GM21447 (cell line): ENCODE data around the gene RPL22.
"Not testable (repeated sequence)": the region's sequence is repeated elsewhere in the genome, so short reads cannot be mapped to it uniquely, and the experiment has no call there.

ENCODE experiments used
- ATAC-seq: cut with Tn5 transposase; IDR thresholded peaks from one replicate; pipeline ENCODE4 v1.9.1; 2021; ENCODE audit not compliant: unreplicated experiment

Gene RPL22

GRCh38 chr1:6234502-6235295 is 35.3 kb upstream of the RPL22 start:
- no peak for ATAC-seq

DNA sequence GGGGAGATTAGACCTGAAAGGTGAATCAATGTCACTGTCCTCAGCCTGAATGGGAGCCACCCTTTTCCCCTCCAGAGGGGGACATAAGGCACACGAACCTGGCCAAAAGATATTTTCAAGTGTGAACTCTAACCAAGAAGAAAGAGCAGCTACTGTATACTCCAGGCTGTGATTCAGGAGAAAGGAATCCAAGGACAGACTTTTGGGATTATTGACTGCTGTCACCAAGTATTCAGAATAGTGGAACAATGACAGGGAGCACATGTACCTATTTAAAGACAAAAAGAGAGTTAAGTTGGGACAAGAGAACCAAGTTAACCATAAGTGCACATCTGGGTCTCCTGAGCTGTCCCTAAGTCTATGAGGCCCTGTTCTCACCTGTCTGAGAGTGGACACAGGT is 34.0 kb upstream of the RPL22 start:
- ATAC-seq, result no peak

- ATAC-seq, result no peak
Observed at GRCh38 chr1:6225651-6226050, 26.3 kb upstream of the RPL22 start.

DNA sequence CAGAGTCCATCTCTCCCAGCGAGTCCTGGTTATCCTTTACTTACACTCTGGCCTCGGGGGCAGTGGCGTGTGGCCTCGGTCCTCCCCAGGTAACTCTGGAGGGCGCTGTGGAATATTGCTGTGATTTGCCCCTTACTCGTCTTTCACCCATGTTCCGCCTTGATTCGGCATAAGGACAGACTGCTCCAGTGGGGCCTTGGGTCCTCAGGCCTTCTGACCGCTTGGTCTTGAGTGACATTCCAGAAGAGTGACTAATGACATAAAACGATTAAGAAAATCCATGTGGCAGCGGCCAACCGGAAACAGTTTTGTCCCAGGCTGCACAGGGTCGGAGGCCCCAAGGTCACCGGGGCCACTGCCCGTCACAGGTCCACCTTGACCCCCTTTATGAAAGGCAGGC is 25.3 kb upstream of the RPL22 start:
- no peak for ATAC-seq

DNA sequence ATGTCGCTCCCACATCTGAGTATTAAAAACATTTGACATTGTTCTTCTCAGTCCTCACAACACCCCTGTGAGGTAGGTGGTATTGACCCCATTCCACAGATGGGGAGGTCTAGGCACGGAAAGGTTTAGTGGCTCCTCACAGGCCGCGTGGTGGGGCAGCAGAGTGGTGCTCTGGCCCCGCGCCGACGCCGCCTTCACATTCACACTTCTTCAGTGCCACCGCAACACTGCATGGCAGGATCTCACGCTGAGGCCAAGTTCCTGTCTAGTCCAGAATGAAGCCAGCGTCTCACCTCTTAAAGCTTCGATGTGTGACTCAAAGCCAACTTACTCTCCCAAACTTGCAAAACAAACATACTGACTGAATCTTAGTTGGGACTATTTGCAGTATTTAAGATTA is 24.2 kb upstream of the RPL22 start:
- ATAC-seq, result no peak

DNA sequence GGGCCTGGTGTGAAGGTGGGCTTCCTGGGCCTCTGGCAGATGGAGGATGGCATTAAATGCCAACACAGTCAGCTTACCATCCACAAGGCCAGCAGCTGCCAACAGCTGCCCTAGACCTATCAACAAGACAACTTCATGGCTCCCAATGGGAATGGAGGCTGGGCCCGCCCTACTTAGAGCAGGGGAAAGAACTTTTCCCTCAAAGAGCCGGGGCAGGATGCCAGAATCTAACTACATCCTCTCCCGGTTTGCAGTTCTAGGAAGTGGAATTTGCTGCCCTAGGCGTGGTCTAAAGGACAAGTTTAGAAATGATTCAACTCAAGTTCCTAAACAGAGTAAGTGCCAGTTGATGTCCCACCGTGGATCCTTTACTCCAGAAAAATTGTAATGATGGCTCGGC is 23.2 kb upstream of the RPL22 start:
- ATAC-seq, result no peak

GRCh38 chr1:6221210-6221784 is 21.9 kb upstream of the RPL22 start:
- ATAC-seq, result no peak

GRCh38 chr1:6220236-6220635 is 20.8 kb upstream of the RPL22 start:
- ATAC-seq, result no peak

DNA sequence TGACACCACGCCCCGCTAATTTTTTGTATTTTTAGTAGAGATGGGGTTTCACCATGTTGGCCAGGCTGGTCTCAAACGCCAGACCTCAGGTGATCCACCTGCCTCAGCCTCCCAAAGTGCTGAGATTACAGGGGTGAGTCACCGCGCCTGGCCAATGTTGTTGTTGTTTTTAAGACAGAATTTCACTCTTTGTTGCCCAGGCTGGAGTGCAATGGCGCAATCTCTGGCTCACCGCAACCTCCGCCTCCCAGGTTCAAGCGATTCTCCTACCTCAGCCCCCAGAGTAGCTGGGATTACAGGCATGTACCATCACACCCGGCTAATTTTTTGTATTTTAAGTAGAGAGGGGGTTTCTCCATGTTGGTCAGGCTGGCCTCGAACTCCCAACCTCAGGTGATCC is 20.2 kb upstream of the RPL22 start:
- not testable (repeated sequence) for ATAC-seq

GRCh38 chr1:6218375-6219164 is 19.2 kb upstream of the RPL22 start:
- ATAC-seq, result no peak

DNA sequence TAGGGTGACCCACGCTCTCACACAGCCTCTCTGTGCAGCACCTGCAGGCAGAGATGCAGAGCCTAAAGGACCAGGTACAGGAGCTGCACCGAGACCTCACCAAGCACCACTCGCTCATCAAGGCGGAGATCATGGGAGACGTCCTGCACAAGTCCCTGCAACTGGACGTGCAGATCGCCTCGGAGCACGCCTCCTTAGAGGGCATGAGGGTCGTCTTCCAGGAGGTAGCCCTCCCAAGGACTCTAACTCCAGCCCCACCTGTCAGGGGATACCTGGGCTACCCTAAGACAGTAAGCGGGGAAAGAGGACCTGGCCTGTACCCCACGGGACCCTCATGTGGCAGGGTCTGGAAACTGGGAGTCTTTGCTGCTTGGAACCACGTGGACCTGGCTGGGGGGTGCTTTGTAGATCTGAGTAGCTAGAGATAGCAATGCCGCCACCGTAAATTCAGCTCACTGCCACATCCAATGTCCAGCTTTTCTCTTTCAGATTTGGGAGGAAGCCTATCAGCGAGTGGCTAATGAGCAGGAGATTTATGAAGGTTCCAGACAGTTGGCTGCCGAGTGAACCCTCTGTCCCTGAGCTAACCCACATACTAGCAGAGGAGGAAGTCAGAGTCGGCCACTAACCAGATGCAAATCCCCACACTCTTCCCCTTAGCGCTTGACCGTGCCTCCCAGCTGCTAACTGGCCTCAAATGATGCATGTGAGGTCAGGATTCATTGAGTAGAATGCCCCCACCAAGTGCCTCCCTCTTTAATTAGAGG is 13.0 kb upstream of the RPL22 start:
- ATAC-seq, result no peak

GRCh38 chr1:6211731-6212130 is 12.3 kb upstream of the RPL22 start:
- no peak for ATAC-seq

DNA sequence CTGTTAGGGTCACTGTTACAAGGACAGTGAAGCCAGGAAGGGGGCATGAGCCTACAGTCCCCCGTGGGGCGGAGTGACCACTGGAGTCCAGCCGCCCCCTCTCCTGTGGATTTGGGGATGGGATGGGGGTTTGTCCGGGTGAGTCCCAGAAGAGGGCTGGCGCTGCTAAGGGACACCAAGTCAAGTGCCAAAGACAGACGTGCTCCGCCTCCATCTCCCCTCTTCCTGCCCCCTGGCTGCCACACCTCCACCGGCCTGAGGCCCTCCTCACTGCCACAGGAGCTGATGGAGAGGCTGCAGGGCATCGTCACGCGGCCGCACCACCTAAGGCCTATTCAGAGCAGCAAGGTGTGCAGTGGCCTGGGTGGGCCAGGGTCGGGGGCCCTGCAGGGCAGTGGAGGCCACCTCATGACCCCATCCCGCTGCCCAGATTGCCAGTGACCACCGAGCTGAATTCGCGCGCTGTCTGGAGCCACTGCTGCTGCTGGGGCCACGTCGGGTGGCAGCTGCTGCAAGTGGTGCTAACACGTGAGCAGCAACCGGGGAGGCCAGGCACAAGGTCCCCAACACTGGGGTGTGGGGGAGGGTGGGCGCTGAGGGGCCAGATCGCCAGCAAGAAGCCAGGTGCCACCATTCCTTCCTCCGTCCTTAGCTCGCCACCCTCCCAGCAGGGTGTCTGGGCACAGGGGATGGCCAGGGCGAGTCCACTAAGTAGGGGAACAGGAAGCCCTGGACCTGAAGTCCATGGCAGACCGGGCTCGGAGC is 11.4 kb upstream of the RPL22 start:
- ATAC-seq, result no peak

DNA sequence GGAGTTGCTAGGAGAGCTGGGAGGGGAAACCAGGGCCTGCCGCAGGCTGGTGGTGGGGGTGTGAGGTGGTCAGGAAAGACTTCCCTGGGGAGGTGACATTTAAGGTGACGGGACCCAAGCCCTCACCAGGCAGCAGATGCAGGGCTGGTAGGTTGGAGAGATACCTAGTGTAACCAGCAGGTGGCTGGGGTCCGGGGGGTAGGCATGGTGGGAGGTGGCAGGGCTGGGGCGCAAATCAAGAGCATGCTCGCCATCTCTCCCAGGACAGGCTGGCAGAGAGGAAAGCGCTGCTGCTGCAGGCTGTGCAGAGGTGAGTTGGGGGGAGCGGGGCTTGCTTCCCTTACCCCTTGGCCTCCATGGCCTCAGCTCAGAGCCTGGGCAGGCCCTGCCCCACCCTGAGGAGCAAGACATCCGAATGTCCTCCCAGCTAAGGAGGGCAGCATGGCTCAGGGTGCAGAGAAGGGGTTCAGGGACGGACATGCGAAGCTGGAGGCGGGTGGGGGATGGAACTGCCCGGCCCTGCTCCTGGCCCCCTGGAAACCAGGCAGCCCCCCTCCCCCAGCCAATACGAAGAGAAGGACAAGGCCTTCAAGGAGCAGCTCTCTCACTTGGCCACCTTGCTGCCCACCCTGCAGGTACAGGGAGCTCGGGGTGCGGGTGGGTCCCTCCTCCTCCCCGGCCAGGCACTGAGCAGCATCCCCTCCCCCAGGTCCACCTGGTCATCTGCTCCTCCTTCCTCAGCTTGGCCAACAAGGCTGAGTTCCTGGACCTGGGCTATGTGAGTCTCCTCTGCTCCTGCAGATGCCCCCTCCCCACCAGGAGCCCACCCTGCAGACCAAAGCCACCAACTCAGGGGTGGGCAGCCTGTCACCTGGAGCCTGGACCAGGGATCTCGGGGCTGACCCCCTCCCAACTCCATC is 10.5 kb upstream of the RPL22 start:
- no peak for ATAC-seq

DNA sequence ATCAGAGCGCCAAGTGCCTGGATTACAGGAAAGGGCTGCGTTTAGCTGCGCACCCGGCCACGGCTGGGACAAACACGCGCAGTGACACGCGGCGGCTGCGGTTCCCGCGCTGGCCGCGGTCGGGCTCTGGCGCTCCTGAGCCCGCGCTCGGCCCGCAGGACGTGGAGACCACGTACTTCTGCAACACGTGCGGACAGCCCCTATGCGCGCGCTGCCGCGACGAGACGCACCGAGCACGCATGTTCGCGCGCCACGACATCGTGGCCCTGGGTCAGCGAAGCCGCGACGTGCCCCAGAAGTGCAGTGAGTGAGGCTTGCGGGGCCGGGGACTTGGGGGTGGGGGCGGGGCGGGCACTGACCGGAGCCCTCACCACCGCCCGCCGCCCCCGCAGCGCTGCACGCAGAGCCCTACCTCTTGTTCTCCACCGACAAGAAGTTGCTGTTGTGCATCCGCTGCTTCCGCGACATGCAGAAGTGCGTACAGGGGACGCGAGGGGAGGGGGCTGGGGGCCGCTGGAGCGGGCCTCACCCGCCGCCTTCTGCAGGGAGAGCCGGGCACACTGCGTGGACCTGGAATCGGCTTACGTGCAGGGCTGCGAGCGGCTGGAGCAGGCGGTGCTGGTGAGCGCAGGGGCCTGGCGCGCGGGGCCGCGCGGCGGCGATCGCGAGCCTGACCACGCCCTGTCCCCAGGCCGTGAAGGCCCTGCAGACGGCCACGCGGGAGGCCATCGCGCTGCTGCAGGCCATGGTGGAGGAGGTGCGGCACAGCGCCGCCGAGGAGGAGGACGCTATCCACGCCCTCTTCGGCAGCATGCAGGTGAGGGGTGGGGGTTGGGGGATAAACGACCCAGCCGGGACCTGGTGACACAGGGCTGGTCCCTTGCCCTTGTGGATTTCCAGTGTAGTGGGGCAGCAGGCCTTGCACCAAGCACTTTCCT is 9.6 kb upstream of the RPL22 start:
- no peak for ATAC-seq

DNA sequence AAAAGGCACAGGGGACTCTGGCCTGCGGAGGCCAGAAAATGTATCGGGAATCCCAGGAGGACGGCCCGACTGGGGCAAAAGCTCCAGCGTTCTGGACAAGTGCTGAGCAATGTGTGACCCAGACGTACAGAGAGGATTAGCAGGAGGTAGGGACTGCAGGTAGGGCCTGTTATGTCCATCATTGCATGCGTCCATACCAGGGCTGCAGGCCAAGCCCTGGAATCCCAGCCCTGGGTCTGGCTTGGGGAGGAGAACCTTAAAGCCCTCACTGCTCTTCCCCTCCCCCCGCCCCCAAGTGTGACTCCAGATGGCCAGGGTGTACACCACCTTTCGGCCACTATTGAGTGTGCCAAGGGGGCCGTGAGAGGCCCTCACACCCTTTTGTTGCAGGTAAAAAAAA is 8.5 kb upstream of the RPL22 start:
- no peak for ATAC-seq

DNA sequence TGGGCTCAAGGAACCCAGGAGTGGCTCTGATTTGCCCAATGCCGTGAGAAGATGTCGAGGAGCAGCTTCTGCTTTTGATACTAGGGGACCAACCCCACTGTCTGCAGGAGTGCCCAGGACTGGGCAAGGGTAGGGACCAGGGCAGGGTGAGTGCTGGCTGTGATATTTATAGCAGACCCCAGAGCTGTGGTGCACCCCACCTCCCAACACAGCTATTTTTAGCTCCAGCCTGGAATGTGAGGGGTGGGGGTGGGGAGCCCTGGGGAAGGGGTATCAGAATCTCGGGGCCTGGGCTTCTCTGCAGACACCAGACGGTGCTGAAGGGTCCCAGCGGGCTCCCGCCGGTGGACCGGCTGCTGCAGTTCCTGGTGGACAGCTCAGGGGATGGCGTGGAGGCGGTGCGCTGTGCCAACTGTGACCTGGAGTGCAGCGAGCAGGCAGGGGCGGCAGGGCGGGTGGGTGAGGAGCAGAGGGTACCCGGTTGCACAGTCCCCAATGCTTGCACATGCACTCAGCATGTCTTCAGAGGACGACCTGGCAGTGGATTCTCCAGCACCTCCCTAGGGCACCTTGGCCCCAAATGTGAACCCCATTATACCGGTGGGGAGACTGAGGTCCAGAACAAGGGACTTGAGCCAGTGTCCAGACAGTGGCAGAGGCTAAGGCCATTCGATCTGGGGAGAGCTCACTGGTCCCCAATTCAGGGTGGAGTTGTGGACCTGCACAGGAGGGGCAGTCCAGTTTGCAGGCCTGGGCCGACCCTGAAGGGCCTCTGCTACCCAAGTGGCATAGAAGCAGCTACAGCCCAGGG is 7.9 kb upstream of the RPL22 start:
- no peak for ATAC-seq

DNA sequence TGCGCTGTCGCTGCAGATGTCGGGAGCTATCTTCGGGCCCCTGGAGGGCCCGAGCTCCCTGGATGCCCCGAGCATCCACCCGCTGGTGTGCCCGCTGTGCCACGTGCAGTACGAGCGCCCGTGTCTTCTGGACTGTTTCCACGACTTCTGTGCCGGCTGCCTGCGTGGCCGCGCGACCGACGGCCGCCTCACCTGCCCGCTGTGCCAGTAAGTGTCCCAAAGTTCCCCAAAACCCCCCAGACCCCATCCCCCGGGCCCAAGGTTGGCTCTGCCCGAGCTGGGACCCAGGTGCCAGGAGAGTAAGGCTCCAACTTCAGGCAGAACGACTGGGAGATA is 7.1 kb upstream of the RPL22 start:
- ATAC-seq, result no peak
